OCI-LY7 (cell line): ENCODE measurements around the gene GLIS1.

ENCODE experiments used
- CTCF ChIP-seq: fragments of 200-600 bp; sonication (generic); conservative IDR thresholded peaks from 2 replicates; pipeline ENCODE4 v1.5.1; 2014; ENCODE audit warnings: mild to moderate bottlenecking, antibody characterized with exemption, low read length, moderate library complexity, mixed read lengths
- EZH2phosphoT487 ChIP-seq: fragments of 200-600 bp; sonication (generic); IDR thresholded peaks from 2 replicates; pipeline ENCODE4 v1.6.1; 2018; ENCODE audit warnings: low read depth, borderline replicate concordance, mild to moderate bottlenecking, mixed run types, antibody characterized with exemption, low read length, moderate library complexity, mixed read lengths

GRCh38 chr1:53732409-53732808 lies 6.6 kb downstream of the GLIS1 start:
- TF ChIP-seq CTCF (no peak), EZH2phosphoT487 (no peak)
